ENCODE data around the gene SHC4. TPM values are rescaled to one million over a fixed set of nuclear protein-coding genes. Genes with fewer than 3 reads are reported as not detected.
A peak's percentile ranks its signal among the peaks of the same experiment; 100 is the strongest.
"Not testable (repeated sequence)": the region's sequence is repeated elsewhere in the genome, so short reads cannot be mapped to it uniquely, and the experiment has no call there.

SHC4 gene
- total RNA-seq, 1 donor from 2014 or later, result 5.0 TPM

DNA sequence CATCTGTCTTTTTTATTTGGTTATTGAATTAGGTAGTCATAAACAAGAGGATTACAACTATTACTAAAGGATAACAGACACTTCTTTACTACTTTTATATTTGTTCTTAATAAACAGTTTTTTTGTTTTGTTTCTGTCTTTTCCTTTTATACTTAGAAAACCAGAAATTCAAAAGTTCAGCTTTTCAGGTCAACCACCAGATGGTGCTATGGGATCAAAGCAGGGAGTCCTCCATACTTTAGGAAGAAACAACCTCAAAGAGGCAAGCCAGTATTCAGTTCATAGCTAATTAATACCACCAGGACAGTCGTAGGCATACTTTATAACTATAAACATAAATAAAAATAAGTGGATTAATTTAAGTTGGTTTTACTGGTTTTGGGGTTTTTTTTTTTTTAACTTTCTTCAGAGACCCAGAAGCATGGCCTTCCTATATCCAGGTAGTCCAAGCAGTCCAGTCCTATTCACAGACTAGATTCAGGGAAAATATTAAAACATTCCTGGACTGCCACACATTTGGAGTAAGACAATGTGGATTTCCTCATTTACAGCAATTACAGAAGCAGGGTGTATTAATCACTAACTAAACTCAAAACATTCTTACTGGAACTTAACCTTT is 101.8 kb downstream of the SHC4 start:
- DNase-seq (ENCODE audit: low read depth, low spot score), result peak; percentile 32
- Mint-ChIP-seq H3K4me3 (no peak overlapping the region), H3K4me1 (peaks cover 18% of the 10 kb centered on the region), H3K9me3 (no peaks in the 10 kb centered on the region), H3K36me3 (ENCODE audit: low read depth) (peaks cover 3% of the 10 kb centered on the region), H3K27me3 (ENCODE audit: low read depth) (no peaks in the 10 kb centered on the region), H3K27ac (ENCODE audit: unreplicated experiment) (no peak overlapping the region)
- TF ChIP-seq CTCF (conservative IDR thresholded peaks at IDR 0.05), result peak; percentile 97

- Mint-ChIP-seq H3K4me1 (peaks cover 9% of the 10 kb centered on the region), H3K36me3 (ENCODE audit: low read depth) (peaks cover 4% of the 10 kb centered on the region), H3K27ac (ENCODE audit: unreplicated experiment) (no peak overlapping the region), H3K9me3 (no peaks in the 10 kb centered on the region), H3K27me3 (ENCODE audit: low read depth) (no peaks in the 10 kb centered on the region), H3K4me3 (no peak overlapping the region)
- no peak for DNase-seq (ENCODE audit: low read depth, low spot score)
- TF ChIP-seq CTCF (conservative IDR thresholded peaks at IDR 0.05), result no peak
Measured at GRCh38 chr15:48859426-48859825, 104.3 kb downstream of the SHC4 start.

DNA sequence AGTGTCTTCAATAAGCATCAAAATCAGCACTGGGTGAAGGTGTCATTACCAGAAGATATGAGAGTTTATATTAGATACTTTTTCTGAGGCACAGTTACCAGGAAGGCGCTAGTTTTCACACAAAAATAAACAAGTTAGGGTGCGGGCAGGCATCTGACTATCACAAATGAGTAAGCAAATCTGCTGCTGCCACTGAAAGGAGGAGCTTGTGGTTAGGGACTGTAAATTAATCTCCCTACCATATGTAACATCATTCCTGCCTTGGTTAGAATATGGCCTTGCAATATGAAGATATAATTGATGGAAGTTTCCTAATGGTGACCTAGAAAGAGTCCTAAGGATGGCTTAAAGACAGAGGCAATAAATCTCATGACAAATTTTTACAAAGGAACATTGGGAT is 105.3 kb downstream of the SHC4 start:
- H3K36me3 Mint-ChIP-seq (ENCODE audit: low read depth), result peaks cover 8% of the 10 kb centered on the region
- H3K27me3 Mint-ChIP-seq (ENCODE audit: low read depth), result no peaks in the 10 kb centered on the region
- peaks cover 5% of the 10 kb centered on the region for H3K9me3 Mint-ChIP-seq
- DNase-seq (ENCODE audit: low read depth, low spot score), result no peak
- H3K27ac Mint-ChIP-seq (ENCODE audit: unreplicated experiment), result no peak overlapping the region
- TF ChIP-seq CTCF (conservative IDR thresholded peaks at IDR 0.05), result no peak
- H3K4me1 Mint-ChIP-seq, result peaks cover 9% of the 10 kb centered on the region
- H3K4me3 Mint-ChIP-seq, result no peak overlapping the region

DNA sequence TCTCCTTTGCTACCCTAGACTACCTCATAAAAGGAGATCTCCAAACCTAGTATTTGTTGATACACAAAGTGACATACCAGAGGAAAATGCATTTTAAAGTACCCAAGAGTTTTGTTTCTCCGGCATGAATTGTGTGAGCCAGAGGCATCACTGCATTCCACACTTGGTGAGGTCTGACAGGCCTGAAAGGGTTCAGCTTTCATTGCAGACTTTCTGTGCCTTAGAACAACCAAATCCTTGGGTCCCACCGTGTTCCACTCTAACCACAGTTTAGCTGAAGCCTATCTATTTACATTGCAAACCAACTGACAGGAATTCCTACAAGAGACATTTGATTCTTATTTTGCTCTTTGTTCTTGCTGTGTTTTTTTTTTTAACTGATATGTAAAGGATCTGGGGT is 106.8 kb downstream of the SHC4 start:
- Mint-ChIP-seq H3K9me3 (peaks cover 5% of the 10 kb centered on the region), H3K36me3 (ENCODE audit: low read depth) (peaks cover 8% of the 10 kb centered on the region), H3K4me3 (no peak overlapping the region), H3K27ac (ENCODE audit: unreplicated experiment) (no peak overlapping the region), H3K4me1 (peaks cover 4% of the 10 kb centered on the region), H3K27me3 (ENCODE audit: low read depth) (no peaks in the 10 kb centered on the region)
- TF ChIP-seq CTCF (conservative IDR thresholded peaks at IDR 0.05), result no peak
- no peak for DNase-seq (ENCODE audit: low read depth, low spot score)

- peaks cover 5% of the 10 kb centered on the region for H3K9me3 Mint-ChIP-seq
- no peak for DNase-seq (ENCODE audit: low read depth, low spot score)
Measured at GRCh38 chr15:48855501-48856440, 107.9 kb downstream of the SHC4 start.

DNA sequence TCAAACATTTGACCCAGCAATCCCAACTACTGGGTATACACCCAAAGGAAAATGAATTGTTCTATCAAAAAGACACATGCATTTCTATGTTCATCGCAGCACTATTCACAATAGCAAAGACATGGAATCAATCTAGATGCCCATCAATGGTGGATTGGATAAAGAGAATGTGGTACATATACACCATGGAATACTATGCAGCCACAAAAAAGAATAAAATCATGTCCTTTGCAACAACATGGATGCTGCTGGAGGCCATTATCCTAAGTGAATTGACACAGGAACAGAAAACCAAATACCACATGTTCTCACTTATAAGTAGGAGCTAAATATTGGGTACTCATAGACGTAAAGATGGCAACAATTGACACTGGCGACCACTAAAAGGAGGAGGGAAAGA is 109.3 kb downstream of the SHC4 start:
- peaks cover 14% of the 10 kb centered on the region for H3K36me3 Mint-ChIP-seq (ENCODE audit: low read depth)
- H3K27me3 Mint-ChIP-seq (ENCODE audit: low read depth); H3K4me3 Mint-ChIP-seq; H3K4me1 Mint-ChIP-seq; DNase-seq (ENCODE audit: low read depth, low spot score); H3K27ac Mint-ChIP-seq (ENCODE audit: unreplicated experiment); H3K9me3 Mint-ChIP-seq: not testable (repeated sequence)

More at GRCh38 chr15:48855501-48856440, 107.9 kb downstream of the SHC4 start:
- peak; percentile 61 for TF ChIP-seq CTCF (conservative IDR thresholded peaks at IDR 0.05)
- Mint-ChIP-seq H3K4me1 (peaks cover 4% of the 10 kb centered on the region), H3K4me3 (no peak overlapping the region), H3K27me3 (ENCODE audit: low read depth) (no peaks in the 10 kb centered on the region), H3K27ac (ENCODE audit: unreplicated experiment) (no peak overlapping the region), H3K36me3 (ENCODE audit: low read depth) (peaks cover 13% of the 10 kb centered on the region)

All from neural crest cell (in vitro differentiated cells).